Testis (tissue), 5 donors: ENCODE measurements around the gene ERMN. TPM values are rescaled to one million over a fixed set of nuclear protein-coding genes. Genes with fewer than 3 reads are reported as not detected.
"Not testable (repeated sequence)": the region's sequence is repeated elsewhere in the genome, so short reads cannot be mapped to it uniquely, and the experiment has no call there.

Experiments used
- DNase-seq: peaks from one replicate; pipeline ENCODE4 v3.0.0-alpha.2; 2019
- H3K27ac ChIP-seq, 2 donors: fragments of 200-600 bp; sonication (generic); one replicate each; pipeline ENCODE4 v1.5.1; 2019
- H3K27me3 ChIP-seq: fragments of 200-600 bp; sonication (generic); one replicate; pipeline ENCODE4 v1.5.1; 2019
- H3K36me3 ChIP-seq: fragments of 200-600 bp; sonication (generic); one replicate; pipeline ENCODE4 v1.5.1; 2017; ENCODE audit warnings: low read depth; ENCODE audit errors: missing control alignments
- H3K4me1 ChIP-seq: fragments of 200-600 bp; sonication (generic); one replicate; pipeline ENCODE4 v1.5.1; 2019
- H3K4me3 ChIP-seq, 2 donors: fragments of 200-600 bp; sonication (generic); one replicate each; pipeline ENCODE4 v1.5.1; 2017 to 2019
- H3K9me3 ChIP-seq: fragments of 200-600 bp; sonication (generic); one replicate; pipeline ENCODE4 v1.5.1; 2017
- CTCF ChIP-seq, 3 experiments: fragments of 450-650 bp in 2 of 3; fragments of 200-600 bp in 1 of 3; sonication (generic) in 1 of 3; IDR thresholded peaks; one replicate each; pipeline ENCODE4 v1.5.1; 2016 to 2019; ENCODE audit warnings: antibody characterized with exemption in 3 of 3, mild to moderate bottlenecking in 2 of 3, moderate library complexity in 1 of 3
- POLR2A ChIP-seq: fragments of 450-650 bp; IDR thresholded peaks from one replicate; pipeline ENCODE4 v1.6.1; 2017; ENCODE audit warnings: antibody characterized with exemption, mild to moderate bottlenecking, moderate library complexity
- WGBS, 2 donors: methylation state at CpG; one replicate each; pipeline ENCODE4 v1.1.5; 2018; 5-methylcytosine and 5-hydroxymethylcytosine counted together
- intact Hi-C: fragments of 100-400 bp; cut with DNase I; formaldehyde crosslinking; loops from one replicate; pipeline ENCODE4 v1.15.1; 2023; ENCODE audit warnings: low total_unique reads
- long read RNA-seq, 2 donors: transcript quantifications; one replicate each; lab custom pipeline, GENCODE V29; 2026
- polyA plus RNA-seq: library from polyadenylated mRNA; stranded (reverse); fragments of 350-450 nt; fragmentation: Illumina TruSeq; extraction: RNeasy Lipid Tissue Mini Kit (QIAGEN cat#74804); gene quantifications from one replicate; pipeline ENCODE4 v1.2.3, GENCODE V29; 2014; ENCODE audit warnings: low read depth, low replicate concordance; ENCODE audit not compliant: insufficient read depth
- total RNA-seq, 2 donors: library from RNA; depleted of rRNA; stranded (reverse); fragments of >200 nt; gene quantifications; one replicate each; pipeline ENCODE4 v1.2.3, GENCODE V29; 2016

The ERMN gene
- 1 to 10 TPM; 1.1 to 1.6 TPM for total RNA-seq
- 0.44 TPM for polyA plus RNA-seq
- long read RNA-seq, donor 1, result 0 reads
- long read RNA-seq, donor 2, result 0 reads

- intact Hi-C loops, result no loop called here
- peaks cover 7% of the 10 kb centered on the region for H3K4me1 ChIP-seq
- no peak for DNase-seq
- no peaks in the 10 kb centered on the region for H3K36me3 ChIP-seq
- H3K27me3 ChIP-seq, result no peaks in the 10 kb centered on the region
- no peak within 1 kb of the TSS for H3K4me3 ChIP-seq
- TF ChIP-seq CTCF (IDR thresholded peaks at IDR 0.05) (no peak), POLR2A (no peak)
- H3K9me3 ChIP-seq, result no peaks in the 10 kb centered on the region
- H3K27ac ChIP-seq, result no peak within 1 kb of the TSS
Observed at GRCh38 chr2:157325786-157326185, at the start of gene ERMN. ERMN (minus strand) TSS chr2:157325824; CDS start chr2:157325642, 182 bp downstream.

- Histone ChIP-seq H3K27ac (no peak overlapping the region), H3K4me1 (no peaks in the 10 kb centered on the region), H3K9me3 (no peaks in the 10 kb centered on the region), H3K36me3 (no peaks in the 10 kb centered on the region), H3K27me3 (no peaks in the 10 kb centered on the region), H3K4me3 (no peak overlapping the region)
- no peak for DNase-seq
- WGBS, 2 donors, result 92 to 100% methylated on average over 1 of the region's 1 CpG
- TF ChIP-seq CTCF (IDR thresholded peaks at IDR 0.05) (no peak), POLR2A (no peak)
- intact Hi-C loops, result no loop called here
Observed at GRCh38 chr2:157375384-157375783, 49.8 kb upstream of the ERMN start.

- 82 to 93% methylated on average over 18 to 19 of the region's 25 CpGs for WGBS, 2 donors
- intact Hi-C loops, result not testable (repeated sequence)
Observed at GRCh38 chr2:157368508-157368907, 42.9 kb upstream of the ERMN start.

GRCh38 chr2:157367704-157368103 lies 42.1 kb upstream of the ERMN start:
- H3K9me3 ChIP-seq, result no peaks in the 10 kb centered on the region
- no peak for DNase-seq
- no peak overlapping the region for H3K27ac ChIP-seq
- H3K36me3 ChIP-seq, result no peaks in the 10 kb centered on the region
- 61 to 70% methylated on average over 1 of the region's 1 CpG for WGBS, 2 donors
- H3K27me3 ChIP-seq, result no peaks in the 10 kb centered on the region
- H3K4me1 ChIP-seq, result no peaks in the 10 kb centered on the region
- intact Hi-C loops, result no loop called here
- no peak for TF ChIP-seq CTCF (IDR thresholded peaks at IDR 0.05)
- TF ChIP-seq POLR2A, result no peak
- H3K4me3 ChIP-seq, result no peak overlapping the region

More at GRCh38 chr2:157368508-157368907, 42.9 kb upstream of the ERMN start:
- not testable (repeated sequence) for H3K27me3 ChIP-seq, H3K9me3 ChIP-seq, H3K4me3 ChIP-seq, H3K4me1 ChIP-seq, H3K27ac ChIP-seq, DNase-seq, H3K36me3 ChIP-seq

- TF ChIP-seq CTCF (IDR thresholded peaks at IDR 0.05), result no peak
- no peak for TF ChIP-seq POLR2A
- Histone ChIP-seq H3K36me3 (no peaks in the 10 kb centered on the region), H3K4me3 (no peak overlapping the region), H3K4me1 (no peaks in the 10 kb centered on the region), H3K9me3 (no peaks in the 10 kb centered on the region), H3K27ac (no peak overlapping the region), H3K27me3 (no peaks in the 10 kb centered on the region)
- intact Hi-C loops, result no loop called here
- WGBS, 2 donors, result 69 to 76% methylated on average over 2 of the region's 2 CpGs
- DNase-seq, result no peak
Observed at GRCh38 chr2:157364257-157364974, 38.8 kb upstream of the ERMN start.
